GM18499 (cell line): ENCODE measurements around the gene LRMDA.

ENCODE experiments used
- ATAC-seq: cut with Tn5 transposase; IDR thresholded peaks from one replicate; pipeline ENCODE4 v1.9.1; 2021; ENCODE audit warnings: moderate number of reproducible peaks; ENCODE audit not compliant: insufficient read depth, unreplicated experiment

LRMDA gene

DNA sequence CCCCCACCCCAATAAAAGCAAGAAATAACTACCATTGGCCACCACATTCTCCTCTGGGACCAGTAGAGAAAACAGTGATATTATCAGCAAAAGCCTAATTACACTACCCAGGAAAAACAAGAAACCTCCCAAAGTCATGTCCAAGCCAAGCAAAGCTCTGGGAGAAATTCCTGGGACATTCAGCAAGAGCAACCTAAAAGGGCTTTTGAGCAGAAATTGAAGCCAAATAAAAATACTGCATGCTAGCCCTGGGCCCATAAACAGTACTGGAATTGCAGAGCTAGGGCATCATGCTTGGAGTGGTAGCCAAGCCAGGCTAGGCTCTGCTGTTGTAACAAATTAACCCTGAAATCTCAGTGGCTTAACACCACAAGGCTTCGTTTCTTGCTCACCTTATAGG is 347.9 kb downstream of the LRMDA start:
- ATAC-seq: no peak

DNA sequence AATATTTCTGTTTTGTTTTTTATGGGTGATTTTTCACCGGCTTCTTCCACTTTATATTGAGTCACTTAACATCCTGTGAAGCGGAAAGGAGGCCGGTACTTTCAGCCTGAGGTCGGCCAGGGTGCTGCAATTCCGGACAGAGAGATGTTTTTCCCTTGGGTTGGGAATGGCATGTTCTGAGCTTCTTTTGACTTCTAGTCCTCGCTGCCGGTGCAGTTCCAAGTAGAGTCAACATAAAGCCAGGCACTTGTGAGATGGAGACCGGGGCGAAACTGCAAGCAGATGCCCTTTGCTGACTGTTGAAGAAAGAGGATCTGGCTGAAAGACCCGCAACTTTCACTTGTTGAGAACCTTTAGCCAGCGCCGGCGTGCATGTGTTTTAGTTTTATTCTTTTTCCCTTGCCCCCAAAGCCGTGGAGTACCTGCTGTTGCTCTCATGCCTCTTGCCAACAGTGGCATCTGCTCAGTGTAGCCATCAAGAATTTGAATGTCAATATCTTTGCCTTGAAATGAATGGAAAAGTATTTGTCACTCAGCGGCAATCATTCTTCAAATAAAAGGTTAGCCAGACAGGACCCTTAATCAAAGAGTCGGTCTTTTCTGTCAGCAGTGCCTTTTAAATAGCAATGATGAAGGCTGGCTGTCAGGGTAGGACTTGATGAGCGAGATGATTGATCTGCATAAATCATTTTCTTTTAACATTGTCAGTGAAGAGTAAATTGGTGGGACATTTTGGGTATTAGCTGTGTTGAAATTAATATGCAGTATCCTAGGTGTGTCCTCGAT is 351.2 kb downstream of the LRMDA start:
- no peak for ATAC-seq

DNA sequence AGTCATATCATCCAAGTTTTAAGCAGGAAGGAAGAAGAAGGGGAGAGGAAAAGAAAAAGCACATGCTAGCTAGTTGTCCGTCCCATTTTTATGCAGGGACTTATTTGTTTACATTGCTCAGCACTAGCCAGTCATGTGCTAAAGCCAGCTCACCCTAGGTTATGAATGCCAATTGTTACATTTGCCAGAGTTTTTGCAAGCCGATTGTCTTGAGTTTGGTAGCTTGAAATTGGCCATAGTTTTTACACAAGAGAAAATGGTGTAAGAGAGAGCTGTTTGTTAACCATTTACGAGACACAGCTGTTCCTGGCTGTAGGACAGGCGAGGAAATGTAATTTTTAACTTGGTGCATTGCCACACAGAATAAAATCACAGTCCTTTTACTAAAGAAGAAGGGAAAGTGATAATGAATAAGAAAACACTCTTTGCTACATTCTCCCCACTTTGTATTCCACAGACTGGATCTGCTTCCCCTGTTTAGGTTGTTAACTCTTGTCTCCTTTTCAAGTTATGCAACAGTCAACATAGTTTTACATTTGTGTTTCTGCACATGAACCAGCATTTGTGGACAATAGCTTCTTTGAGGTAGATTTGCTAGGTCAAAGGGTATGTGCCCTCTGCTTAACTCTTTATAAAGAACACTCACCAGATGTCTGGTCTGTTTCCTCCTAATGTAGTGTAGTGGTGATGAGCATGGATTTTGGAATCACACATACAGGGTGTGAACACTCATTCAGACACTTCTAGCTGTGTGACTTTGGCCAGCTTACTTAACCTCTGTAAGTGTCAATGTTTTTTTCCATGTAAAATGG is 357.2 kb downstream of the LRMDA start:
- no peak for ATAC-seq

DNA sequence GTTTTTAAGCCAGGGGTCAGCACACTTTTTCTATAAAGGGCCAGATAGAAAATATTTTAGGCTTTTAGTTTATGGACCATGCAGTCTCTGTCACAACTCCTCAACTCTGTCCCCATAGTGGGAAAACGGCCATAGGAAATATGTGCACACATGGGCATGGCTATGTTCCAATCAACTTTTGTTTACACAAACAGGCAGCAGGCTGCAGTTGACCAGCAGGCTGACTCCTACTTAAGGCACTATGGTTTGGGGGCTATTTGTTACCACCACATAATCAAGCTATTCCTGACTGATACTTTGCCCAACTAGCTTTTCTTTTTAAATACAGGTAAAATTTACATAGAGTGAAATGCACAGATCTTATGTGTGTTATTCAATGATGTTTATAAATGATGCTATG is 362.4 kb downstream of the LRMDA start:
- no peak for ATAC-seq

DNA sequence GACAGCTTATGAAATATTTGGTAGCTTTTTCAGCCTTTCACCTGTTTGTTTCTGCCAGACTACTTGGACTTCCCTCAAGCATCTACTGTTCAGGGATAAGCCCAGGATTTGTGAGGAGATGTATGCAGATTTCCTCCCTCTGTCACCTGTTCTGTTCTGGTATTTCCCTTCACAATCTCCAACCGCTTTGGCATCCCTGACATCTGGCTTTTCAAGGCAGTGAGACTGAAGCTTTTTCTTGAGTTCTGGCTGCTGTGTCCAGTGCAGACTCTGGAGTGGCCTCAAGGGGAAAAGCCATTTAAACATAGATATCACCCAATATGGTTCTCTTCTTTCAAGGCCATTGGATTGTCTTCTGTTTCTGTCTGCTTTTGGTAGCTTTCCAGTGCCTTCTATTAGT is 369.7 kb downstream of the LRMDA start:
- no peak for ATAC-seq

DNA sequence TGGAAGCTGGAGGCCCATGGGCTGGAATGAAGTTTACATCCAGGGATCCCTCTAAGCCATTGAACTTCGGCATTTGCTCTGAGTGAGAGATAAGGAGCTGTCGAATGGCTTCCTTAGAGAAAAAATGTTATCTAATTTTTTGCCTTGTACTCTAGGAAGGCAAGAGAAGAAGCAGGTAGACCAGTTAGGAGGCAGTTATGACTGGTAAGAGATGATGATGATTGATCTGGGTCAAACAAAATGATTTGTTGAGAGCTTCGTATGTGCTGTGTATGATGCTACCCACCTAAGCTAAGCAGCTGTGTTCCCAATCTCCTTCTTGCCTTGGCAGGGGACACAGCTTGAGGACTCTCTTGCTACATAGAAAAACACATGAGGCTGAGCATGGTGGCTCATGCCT is 370.2 kb downstream of the LRMDA start:
- ATAC-seq: no peak

DNA sequence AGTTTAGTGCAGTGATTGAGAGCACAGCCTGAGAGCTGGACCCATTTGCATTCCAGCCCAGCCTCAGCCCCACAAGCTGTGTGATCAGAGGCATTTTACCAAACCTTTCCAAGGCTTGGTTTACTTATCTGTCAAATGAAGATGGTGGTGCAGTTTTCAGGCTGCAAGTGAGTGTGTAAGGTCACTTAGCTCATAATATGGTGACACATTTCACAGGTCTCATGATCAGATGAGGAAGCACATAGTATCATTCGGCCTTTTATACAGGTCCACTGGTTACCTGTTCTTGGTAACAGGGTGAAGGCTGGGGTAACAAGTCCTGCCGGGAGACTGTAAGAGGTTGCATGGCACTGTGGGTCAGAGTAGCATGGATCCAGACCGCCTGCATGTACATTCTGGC is 371.7 kb downstream of the LRMDA start:
- no peak for ATAC-seq

DNA sequence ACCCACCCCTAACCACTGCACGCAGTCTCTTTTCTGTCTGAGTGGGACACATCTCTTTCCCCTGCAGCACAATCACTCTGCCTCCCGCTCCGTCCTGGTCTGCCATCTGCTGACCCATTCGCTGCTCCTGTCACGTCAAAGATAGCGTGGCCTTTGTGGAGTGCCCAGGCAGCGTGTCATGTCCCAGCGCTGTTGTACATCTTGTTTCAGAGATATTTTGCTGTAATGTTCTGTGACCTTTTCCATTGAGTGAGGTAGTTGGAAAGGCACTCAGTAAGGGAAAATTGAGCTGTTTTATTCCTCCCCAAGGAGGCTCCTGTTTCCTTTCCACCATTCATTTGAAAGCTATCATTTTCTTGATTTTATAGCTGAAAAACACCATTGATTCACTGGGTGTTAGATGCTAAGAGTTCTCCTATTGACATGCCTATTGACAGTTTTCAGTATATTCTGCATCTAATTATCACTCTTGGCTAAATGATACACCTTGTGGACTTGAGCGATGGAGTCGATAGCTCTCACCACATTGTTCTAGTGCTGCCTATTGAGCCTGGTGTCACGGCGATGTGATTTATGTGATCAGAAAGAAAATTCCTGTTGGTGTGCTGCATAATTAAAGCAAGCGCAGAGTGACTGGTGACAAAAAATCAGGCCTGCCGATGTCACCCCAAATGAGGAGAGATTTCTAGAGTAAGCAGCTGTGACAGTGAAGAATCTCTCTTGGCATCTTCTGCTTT is 372.6 kb downstream of the LRMDA start:
- no peak for ATAC-seq

DNA sequence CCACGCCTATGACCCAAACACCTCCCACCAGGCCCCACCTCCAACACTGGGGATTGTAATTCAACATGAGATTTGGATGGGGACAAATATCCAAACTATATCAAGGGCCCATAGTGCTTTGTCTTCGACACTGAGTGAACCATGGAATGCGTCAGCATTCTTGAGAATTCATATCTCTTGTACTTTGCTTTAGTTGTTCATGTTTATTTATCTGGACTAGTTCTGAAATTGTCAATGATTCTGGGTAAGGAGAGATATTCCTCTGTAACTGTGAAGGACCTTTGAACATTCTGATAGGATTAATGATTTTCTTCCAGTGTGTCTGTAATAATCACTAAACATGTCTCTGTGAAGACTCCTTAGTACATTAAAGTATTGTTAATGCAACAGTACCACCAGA is 374.8 kb downstream of the LRMDA start:
- ATAC-seq: no peak

DNA sequence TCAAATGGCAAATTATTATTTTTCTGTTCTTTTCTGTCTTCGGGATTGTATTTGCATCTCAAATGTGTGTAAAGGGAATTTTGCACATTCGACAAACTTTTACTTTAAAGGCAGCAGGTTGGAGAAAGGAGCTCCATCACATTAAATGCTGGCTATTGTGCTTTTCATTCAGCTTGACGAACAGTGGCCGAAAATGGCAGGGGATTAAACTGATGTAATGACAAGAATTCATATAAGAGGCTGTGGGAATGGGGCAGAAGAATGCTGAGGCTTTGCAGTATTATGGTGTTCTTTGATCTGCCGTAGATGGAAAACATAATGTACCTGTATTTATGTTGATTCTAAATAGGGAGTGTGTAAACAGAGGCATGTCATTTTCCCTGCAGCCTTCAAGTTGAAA is 376.0 kb downstream of the LRMDA start:
- ATAC-seq: no peak

DNA sequence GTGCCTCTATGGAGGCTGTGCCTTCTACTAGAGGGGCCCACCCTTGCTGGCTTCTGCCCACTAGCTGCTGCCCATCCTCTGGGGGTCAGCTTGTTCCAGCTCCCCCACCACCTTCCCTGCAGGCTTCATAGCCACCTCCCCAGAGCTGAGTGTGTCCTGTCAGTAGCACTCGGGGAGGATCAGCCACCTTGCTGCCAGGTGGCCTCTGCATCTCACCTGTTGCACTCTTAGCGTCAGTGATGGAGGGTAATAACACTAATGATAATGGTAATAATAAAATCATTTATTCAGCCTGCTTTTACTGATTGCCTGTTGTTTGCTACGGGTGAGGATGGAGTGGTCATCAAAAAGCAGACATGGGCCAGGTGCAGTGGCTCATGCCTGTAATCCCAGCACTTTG is 377.6 kb downstream of the LRMDA start:
- ATAC-seq: no peak

DNA sequence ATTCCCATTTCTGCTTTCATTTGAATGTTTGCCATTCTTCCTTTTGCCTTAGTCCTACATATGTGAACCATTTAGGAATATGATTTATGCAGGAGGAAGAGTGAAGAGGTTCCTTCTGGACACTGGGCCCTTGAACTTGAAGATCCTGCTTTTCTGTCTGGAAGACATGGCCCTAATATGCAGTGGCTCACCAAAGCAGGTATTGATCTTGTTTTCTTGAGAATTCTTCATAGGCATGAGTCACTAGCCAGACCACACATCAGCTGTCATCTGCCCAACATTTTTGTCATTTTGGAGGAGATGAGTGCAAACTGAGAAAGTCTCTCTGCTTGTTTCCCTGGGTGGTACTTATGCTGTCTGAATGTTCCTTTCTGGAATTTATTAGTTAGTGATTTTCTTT is 382.6 kb downstream of the LRMDA start:
- ATAC-seq: no peak

DNA sequence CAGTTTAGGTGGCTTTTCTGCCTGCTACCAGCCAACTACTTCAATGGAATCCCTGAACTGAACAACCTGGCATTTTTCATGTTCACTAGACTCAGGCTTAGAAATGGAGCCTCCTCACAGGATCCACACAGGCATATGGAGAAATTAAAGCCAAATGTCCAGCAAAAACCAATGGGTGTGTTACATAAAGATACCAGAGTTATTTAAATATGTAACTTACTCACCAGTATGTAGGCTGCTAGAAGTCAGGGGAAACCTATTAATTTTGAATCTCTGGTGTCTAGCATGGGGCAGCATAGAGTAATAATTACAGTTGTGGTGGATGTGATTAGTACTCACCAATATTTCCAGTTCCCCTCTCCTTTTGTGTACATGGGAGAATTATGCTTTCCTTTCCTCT is 383.6 kb downstream of the LRMDA start:
- ATAC-seq: no peak

DNA sequence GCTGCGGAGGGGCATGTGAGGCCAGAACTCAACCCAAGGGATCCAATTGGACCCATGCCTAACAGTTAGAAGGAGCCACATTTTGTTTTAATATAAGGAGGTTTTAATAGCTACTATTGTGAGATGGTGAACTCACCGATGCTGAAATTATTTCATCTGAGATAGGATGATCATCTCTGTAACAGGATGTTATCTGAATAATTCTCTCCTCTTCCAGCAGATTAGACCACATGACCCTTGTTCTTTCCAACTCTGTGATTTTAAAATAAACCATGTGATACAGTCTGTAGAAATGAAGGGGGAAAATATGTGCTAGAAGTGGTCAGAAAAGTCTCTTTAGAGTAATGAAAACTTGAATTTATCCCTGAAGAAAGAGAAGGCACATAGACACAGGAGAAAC is 385.8 kb downstream of the LRMDA start:
- ATAC-seq: no peak

DNA sequence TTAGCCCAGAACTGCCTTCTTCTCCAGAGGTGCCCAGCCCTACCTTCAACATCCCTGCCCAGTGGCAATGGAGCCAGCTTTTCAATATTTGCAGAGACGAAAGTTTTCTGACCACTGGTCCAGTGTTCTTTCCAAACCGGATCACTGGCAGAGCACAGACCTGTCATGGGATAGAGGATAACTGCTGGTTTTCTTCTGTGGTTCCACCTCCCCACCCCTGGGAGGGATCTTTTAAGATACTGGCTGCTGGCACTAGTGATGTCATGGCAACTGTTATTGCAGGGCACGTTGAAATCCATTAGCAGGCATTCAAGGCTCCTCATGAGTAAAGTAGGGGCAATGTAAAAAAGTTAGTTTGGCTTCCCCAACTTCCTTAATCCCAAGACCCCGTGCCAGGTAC is 387.1 kb downstream of the LRMDA start:
- ATAC-seq: no peak

DNA sequence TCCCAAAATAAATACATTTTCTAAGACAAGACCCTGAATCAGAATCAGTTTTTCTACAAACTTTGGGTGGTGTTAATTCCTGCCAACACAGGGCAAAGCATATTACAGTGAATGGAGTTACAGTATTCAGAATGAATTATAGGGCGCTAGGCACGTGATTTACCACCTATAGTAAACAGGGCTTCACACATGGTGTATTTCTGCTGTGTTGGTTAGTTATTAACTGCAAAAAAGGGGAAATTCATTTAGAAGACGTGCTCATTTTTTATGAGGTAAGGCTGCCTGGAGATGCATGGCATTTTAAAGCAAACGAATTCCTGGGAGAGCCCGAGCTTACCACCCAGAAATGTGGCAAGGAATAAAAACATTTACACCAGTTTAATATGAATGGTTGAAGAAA is 393.8 kb downstream of the LRMDA start:
- ATAC-seq: no peak

DNA sequence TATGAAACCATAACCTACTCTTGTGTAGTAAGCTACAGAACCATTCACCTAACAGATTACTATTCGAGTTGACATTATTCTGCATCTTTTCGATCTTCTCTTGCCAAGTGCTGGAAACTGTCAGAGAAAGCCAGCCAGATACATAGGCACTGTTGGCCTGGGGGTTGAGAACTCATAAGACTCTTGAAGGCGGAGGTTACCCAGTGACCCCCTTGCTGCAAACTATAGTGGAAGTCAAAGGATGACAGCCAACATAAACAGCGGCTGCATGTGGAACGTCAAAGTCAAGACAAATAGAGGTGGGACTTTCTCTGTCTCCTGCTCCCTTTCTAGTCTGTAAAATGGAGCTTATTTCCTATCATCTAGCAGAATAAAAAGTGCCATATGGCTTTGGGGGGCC is 394.2 kb downstream of the LRMDA start:
- no peak for ATAC-seq

DNA sequence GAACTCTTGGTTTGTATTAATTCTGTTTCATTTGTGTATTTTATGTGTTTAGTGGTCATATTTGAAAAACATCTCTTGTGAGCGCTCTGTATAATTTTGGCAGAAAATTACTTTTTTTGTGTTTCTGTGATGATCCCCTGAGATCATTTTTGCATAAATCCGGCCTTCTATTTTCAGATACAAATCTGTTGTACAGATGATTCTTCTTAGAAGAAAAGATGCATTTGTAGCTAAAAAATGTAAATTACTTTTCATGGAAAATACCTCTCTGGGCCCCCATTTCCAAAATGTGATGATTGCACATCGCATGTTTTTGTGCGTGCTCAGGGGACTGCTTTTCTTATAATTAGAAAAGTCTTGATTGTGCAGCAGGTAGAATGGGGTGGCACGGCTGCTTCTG is 395.4 kb downstream of the LRMDA start:
- ATAC-seq: no peak

DNA sequence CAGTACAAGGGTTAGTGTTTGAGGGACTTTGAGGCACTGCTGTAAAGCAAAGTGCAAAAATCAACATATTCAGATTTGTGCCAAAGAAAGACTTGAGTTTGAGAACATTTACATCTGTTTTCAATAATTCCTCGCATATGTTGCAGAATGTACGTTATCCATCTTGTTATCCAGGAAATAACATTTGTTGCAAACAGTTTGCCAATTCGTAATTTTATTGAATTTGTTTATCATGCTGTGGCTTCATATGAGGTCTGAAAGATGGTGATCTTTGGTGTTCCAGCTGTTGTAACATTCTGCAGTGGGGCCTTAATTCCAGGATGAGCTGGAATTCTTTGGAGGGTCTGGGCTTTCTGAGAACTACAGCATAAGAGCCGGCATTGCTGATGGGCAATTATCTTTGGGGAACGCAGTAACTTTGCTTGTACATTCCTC is 396.2 kb downstream of the LRMDA start:
- no peak for ATAC-seq

DNA sequence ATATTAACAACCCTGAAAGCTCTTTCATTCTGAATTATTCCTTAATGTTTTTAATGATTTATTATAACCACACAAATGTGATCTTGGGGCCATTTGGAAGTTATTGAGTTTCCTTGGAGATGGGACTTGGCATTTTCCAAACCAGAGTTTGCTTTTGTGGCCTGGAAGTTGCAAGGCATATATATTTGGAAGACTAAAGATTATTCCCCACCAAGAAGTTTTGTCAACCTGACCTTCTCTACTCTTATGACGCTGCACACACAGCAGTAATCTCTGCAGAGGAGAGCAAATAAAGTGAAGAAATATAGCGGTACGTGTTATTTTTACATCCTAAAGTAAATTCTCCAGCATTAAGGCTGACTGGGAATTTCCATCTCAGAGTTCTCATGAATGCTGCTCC is 397.0 kb downstream of the LRMDA start:
- no peak for ATAC-seq

DNA sequence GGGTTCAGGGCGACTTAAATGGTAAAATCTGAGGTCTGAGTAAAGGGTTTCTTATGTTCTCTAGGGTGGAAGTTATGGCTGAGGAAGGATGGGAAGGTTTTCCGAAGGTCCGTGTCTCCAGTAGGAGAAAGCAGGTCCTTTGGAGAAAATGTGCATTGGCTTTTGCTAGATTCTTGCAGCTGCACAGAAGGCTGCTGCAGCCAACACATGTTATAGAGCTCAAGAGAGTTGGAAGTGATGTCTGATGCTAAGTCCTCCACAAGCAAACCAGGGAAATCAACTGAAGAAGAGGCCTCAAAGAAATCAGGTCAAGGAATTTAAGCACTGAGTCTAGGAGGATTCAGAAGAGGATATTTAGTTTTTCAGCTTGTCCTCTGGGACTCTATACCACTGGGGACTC is 404.6 kb downstream of the LRMDA start:
- no peak for ATAC-seq
